Stimulated activated CD8-positive, alpha-beta memory T cell treated with anti-CD3 and anti-CD28 coated beads, Interleukin-4, amount 100 ng/mL, for 24 hours (primary cell): ENCODE measurements around the gene MCFD2.
A peak's percentile ranks its signal among the peaks of the same experiment; 100 is the strongest.

Experiments used
- DNase-seq: peaks from one replicate; pipeline ENCODE4 v3.0.0-alpha.2; 2020; ENCODE audit warnings: low read depth

MCFD2 gene

DNA sequence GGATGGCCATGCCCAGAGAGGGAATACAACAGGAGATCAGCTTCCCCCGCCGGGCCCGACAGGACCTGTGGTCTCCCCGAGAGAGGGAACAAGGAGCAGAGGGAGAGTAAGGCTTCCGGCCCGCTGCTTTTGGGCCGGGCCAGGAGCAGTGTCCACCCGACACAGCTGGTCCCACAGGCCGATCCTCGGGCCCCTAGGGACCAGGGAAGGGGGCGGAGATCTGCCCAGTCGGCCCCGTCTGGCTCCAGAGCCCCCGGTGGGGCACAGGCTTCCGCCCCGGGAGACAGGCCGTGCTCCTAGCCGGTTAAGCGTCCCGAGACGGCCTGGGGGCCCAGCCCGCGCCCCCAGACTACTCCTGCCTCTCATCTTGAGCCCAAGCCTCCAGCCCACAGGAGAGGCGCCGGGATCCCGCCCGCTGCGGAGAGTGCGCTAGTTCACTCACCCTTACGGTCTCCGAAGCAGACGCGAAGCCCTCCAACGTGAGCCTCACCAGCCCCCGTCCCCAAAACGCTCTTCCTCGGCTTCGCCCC lies at the start of gene MCFD2:
MCFD2 (minus strand) TSS at position 526 of the 530 bp plus-strand sequence. CDS start 6,635 bp downstream, outside the sequence.
- peak; percentile 11 for DNase-seq

DNA sequence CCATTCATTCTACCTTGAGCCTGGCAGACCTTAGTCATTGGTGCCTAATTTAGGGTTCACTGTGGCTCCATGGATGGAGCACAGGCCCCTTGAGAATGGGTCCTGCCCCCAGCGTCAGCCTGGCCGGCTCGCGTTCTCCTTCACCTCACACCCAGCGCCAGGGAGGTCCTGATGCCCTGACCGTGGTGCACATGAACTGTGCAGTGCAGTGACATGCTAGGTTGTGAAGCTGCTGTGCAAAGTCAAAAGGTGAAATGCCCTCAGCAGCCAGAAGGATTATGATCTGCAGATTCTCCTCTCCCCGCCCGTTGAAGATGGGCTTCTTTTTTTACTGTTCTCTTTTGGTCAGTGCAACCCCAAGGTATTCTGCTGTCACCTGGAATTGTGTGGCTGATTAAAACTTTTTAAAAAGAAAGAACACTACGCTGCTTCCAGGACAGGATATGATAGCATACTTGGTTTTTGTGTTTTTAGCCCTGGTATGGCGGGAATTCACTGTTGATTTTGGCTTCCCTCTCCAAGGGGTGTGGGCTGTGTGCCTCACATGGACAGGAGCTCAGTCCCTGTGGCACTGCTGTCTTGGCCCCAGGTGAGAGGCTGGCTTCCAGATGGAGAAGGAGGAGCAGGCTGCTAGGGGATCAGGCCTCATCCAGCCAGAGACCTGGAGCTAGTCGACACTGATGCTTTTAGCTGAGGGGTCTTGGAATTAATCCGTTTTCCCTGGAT lies 49.4 kb upstream of the MCFD2 start:
- no peak for DNase-seq

DNA sequence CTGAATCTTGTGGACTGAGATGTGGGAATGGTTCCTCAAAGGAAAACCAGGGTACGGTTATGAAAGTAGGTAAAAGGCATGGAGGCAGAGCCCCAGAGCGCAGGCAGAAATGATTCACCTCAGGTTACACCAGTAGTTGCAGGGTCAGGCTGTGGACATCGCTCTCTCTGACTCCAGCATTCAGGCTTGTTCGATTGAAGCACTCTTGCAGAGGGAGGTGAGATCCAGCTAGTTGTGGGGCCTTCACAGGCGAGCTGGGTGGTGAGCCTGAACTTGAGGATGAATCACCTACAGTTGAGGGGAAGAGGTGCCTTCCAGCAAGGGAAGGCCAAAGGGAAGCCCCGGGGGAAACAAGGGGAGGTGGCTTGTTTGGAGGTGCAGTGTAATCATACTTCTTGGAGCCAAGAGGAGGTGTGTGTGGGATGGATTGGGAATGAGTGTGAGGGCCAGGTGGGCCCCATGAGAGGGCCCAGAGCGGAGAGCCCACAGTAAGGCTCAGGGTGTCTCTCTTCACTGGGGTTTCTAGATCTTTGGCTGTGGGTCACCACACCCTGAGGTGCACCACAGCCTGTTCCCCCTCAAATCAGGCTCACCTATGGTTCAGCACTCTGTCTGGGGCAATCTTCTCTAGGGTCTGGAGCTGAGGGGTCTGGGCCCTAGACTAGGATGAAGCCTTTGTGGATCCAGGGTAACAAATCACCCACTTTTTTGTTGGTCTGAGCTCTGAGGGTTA lies 48.5 kb upstream of the MCFD2 start:
- no peak for DNase-seq

DNA sequence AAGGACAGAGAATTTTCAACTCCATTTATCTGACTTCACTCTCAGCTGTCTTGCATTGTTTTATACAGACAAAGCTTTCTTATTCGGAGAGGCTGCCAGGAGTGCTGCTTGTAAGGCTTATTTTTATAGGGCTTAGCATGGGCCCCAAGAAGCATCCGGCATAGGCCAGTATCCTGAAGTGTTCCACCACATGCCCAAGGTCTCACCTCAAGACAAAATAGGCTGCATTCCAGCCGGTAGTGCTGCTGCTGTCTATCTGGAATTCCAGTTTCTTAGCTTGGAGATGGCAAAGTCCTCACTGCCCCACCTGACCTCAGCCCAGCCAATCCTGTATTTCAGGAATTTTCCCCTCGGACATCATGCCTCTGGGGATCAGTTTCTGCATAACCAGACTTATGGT lies 47.6 kb upstream of the MCFD2 start:
- no peak for DNase-seq

DNA sequence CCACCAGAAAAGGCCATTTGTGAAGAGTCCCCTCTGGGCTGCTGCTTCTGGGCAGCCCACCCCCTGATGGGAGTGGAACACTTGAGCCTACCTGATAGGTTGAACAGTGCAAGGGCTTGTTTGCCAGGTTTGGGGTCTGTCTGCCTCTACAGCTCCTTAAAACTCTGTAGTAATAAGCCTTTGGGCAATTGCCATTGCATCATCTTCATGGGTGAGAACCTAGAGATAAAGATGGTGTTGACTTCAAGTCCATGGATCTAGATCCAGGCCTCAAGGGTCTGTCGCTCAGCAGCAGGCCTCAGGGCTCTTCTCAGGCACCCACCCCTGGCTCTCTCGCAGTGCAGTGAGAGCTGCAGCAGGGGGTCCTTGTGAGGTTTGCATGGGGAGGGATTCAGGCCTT lies 47.1 kb upstream of the MCFD2 start:
- no peak for DNase-seq

DNA sequence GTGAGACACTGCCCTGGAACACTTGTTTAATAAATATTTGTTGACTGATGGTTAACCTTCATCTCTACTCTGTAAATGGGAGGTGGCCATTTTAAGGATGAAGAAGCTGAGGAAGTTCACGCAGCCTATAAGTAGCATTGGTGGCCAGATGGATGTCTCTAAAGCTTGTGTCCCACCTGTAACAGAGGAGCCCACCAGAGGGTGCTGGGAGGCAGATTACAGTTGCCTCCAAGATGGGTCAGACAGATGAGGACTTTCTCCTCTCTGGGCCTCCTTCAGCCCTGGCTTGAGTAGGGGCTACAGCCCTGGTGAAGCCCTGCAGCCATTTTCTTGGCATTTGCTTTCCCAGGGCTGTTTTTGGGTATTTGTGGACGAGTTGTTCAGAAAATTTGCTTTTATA lies 45.0 kb upstream of the MCFD2 start:
- no peak for DNase-seq

DNA sequence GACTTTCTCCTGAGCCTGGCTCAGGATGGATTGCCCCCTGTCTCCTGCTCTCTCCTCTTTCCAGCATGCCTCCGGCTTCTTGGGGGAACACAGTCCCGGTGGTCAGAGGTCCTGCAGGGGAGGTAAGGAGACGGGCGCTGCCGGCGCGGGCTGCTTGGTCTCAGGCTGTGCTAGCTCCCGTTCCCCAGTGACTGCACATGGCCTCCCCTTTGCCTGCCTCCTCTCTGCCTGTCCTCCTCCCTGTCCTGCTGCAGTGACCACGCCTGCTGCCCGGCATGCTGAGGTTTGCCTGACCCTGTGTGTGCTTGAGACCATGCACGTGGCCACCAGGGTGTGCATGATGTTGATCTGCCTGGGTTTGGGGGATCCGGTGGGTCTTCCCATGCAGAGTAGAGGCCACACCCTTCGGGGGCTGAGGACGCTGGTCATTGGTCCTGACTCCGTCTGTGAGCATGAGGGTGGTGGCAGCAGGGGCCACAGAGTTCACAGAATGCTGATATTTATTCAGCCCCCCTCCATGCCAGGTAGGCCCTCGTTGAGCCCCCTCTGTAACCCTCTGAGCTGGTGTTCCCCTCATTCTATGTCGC lies 42.9 kb upstream of the MCFD2 start:
- DNase-seq = no peak

DNA sequence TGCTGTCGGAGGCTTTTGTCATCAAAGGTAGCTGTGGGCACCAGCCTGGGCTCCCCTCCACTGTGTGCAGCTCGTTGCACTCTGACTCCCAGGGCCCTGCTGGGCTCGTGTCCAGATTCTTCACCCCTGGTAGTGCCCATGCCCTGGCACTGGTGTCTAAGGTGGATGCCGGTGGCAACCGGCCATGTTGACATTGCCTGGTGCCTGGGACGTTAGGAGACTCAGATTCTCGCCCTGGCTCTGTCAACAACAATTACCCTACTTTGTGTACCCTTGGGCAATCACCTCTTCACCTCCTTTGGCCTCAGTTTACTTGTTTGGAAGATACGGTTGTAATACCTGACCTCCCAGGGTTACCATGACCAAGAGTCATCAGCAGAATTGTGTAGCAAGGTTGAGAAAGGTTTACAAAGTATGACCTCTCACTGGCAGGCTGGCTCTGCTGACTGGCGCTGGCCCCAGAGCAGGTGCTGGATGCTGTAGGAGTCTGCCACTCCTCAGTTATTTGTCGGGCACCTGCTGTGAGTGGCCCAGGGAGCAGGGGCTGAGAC lies 41.5 kb upstream of the MCFD2 start:
- DNase-seq = no peak

DNA sequence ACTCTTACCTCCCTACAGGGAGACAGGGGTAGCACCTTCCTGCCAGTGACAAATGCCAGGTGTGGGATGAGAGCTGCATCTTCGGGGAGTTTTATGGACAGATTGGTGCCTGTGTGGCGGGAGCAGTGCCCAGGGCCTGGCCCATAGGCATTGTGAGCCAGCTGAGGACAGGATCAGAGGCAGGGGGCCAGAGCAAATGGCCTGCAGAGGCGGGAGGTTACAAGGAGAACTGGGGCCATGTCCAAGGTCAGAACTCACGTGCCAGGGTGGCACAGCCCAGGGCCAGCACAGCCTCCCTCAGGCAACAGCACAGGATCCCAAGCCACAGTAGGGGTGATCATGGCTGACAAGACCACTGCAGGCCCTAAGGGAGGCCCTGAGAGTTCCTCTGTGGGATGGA lies 40.2 kb upstream of the MCFD2 start:
- no peak for DNase-seq

DNA sequence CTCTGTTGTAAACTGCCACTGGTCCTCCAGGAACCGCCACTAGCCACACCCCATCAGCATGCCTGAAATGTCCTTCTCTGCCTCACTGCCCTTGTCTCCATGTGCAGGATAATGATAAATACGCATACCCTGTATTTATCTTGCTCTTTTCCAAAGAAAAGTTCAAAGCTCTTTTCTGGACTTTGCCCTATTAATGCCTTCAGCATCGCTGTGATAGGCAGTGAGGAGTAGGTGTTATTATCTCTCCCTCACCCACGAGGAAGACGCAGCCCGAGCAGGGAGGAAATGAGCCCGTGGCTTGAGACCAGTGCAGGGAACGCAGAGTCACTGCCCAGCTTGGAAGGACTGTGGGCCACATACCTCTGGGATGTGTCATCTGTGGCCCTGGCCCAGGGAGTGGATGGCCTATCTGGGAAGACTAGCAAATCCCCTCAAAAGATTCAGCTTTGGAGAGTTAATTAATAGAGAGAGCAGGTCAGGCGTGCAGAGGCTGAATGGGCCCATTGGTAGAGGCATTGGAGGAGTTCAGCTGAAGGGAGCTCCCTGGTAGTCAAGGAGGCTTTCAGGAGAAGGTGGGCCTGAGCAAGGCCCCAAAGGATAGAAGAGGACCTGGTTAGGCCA lies 39.5 kb upstream of the MCFD2 start:
- DNase-seq = no peak

DNA sequence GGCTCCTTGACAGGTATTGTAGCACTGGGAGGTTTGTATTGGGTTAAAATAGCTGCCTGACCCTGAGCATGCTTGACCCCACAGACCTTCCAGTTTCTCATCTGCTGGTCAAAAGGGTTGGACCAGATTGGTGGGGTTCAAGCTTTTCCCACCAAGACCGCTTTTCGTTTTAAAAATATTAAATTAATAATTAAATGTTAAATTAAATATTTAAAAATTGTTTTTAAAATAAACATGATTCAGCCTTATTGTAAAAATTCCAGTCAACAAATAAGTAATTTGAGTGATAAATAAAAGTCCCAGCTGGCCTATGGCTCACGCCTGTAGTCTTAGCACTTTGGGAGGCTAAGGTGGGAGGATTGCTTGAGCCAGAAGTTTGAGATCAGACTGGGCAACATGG lies 36.6 kb upstream of the MCFD2 start:
- no peak for DNase-seq

DNA sequence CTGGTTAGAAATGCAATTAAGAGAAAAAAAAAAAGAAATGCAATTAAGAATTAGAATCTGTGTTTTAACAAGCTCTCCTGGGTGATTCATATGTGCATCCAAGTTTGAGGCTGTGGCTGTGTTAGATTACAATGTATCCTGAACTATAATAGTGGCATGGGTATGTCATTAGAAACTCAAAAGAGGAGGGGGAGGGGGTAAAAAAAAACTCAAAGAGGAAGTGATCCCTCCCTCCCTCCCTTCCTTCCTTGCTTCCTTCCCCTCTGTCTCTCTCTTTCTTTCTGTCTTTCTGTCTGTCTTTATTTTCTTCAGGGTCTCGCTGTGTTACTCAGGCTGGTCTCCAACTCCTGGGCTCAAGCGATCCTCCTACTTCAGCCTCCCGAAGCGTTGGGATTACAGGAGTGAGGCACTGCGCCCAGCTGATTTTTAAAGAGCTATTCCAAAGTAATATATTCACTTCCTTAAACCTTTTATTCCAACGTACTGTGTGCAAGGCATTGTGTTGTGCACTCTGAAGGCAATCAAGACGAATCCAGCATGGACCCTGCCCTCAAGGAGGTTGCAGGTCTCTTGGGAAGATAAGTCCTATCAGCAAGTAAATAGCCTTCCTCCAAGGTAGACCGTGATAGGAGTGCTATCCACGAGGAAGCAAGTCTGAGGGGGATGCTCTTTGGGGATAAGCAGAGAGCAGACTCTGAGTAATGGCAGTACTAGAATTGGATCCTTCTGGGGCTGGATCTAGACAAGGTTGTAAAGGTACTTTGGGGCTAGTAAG lies 35.9 kb upstream of the MCFD2 start:
- DNase-seq = no peak

DNA sequence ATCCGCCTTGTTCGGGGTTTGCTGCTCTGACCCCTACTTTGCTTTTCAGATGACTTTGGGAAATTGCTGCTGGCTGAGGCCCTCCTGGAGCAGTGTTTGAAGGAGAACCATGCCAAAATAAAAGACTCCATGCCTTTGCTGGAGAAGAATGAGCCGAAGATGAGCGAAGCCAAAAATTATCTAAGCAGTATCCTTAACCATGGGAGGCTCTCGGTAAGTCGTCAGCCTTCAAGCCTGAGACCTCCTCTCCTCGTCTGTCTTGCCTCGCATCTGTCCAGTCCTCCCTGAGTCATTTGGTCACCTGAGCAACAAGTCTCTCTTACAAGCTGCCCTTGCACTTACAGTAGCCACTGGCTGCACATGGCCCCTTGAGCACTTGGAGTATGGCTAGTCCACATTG lies 34.7 kb upstream of the MCFD2 start:
- no peak for DNase-seq

DNA sequence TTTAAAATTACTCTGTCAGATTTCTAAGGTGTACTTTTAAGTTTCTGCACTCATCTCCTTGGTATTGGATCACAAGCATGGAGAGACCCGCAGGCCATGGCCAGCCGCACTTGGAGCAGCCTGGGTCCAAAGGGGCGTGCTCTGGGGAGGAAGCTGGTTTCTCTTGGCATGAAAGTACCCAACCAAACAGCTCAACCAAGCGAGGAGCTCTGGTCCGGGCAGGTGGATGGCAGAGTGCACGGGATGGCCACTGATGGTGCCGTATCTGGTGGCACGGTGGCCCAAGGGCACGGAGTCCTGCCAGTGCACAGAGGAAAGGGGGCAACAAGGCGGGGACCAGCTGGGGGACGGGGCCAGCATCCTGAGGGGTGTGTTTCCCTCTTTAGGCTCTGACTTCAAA lies 32.2 kb upstream of the MCFD2 start:
- DNase-seq = no peak

DNA sequence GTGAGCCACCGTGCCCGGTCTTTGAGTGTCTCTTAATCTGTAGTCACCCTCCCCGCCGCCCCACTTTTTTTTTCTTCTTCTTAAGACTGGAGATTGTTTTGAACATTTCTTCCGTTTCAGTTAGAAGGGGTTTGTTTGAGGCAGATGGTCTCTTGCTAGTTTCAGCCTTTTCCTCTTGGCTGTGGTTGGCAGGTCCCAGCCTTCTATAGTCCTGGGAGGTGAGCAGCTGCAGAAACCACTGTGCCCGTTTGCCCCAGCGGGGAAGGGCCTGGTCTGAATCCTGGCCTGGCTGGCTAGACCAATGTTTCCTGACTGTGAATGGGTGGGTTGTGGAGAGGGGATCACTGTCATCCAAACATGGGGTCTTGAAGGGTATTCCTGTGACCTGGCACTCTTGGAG lies 30.1 kb upstream of the MCFD2 start:
- no peak for DNase-seq

DNA sequence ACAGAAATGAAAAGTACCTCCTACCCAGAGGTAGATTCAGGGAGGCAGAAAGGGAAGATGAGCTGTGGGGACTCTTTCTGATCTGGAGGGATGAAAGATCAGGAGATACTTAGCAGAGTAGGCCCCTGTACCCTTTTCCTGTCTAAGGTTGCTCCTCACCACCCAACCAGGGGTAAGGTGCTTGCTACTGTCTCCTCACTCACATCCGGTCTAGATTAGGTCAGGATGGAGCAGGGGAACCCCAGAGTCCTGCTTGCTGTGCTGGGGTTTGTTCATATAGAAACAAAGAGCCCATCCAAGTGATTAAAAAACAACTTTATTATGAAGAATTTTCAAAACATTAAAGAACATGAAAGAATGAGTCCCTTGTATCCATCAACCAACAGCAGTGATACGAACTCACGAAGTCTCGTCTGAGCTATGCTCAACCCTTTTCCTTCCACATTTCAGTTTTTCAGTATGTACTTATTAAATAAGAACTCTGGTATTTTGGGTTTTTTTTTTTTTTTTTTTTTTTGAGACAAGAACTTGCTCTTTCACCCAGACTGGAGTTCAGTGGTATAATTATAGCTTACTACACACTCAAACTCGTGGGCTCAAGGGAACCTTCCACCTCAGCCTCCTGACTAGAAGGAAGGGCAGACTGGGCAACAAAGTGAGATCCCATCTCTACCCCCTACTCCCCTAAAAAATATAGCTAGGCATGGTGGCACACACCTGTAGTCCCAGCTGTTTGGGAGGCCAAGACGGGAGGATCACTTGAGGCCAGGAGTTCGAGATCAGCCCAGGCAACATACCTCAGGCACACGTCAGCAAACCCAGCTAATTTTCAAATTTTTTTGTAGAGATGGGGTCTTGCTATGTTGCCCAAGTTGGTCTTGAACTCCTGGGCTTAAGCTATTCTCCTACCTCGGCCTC lies 28.5 kb upstream of the MCFD2 start:
- peak; percentile 51 for DNase-seq

DNA sequence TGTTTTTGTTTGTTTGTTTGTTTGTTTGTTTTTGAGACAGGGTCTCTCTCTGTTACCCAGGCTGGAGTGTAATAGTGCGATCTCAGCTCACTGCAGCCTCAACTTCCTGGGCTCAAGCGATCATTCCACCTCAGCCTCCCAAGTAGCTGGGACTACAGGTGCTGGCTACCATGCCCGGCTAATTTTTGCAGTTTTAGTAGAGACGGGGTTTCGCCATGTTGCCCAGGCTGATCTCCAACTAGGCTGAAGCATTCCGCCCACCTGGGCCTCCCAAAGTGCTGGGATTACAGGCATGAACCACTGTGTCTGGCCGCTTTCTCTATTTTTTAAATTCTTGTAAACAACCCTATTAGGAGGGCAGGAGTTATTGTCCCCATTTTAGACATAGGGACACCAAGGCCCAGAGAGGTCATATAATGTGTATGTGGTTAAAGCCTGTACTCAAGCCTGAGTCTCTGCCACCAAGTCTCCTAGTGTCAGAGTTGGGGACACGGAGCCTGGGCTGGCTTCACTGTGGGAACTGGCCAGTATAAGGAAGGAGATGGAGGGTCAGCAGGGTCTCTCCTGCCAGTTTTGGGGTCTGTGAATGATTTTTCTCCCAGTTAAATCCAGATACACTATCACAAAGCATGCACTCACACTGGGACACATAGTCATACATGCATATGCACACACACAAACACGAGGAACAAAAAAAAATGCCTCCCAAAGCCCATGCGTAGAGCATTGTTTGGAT lies 27.5 kb upstream of the MCFD2 start:
- no peak for DNase-seq

DNA sequence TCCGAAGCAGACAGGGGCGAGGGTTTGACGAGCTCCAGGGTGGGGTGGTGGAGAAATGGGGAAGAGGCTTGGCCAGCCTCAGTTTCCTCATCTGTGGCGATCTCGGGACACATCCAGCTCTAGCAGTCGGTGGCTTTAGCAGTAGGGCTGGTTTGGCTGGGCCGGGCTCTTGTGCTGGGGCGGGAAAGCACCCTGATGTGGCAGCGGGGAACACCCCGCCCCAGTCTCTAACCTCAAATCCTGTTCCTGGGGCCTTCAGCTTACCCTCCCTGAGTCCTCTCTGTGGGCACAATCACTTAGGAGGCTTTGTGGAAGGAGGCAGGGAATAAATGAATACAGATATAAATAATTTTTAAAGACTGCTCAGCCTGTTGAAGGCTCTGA lies 26.5 kb upstream of the MCFD2 start:
- DNase-seq = peak; percentile 48

DNA sequence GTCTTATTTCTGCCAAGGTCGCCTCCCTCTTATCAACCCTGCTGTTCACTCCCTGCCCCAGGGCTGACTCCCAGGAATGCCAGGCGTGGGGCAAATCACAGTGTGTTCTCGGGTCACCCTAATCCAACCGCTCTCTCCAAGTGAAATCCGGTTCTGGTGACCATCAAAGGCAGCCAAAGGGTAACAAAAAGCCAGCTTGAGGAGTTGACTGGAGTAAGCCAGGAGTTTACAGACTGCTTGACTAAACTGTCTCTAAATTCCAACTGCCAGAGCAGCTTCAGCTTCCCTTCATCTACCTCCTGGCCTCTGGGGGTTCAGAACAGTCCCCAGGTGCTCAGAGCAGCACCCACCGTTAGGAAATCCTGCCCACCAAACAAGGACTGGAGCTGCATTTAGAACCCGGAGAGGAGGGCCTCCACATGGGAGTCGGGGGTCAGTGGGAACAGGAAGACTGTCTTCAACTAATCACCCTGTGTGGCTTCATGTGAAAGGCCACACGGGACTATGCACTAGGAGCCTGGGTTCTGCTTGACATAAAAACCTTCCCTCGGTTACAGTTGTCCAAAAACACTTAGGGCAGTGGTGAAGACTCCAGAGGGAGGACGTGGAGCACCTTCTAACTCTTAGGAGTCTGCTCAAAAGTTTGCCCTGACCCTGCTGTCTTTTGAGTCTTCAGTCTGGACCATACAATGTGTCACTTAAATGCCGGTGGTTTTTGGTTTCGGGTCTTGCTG lies 24.2 kb upstream of the MCFD2 start:
- no peak for DNase-seq
